Common myeloid progenitor, CD34-positive (primary cell): ENCODE data around the gene GRIK2.

Experiments
- CTCF ChIA-PET: fragments of 350-600 bp; sonication (Branson Sonifier 250); formaldehyde crosslinking; loops from one replicate; lab custom pipeline; 2021; ENCODE audit warnings: antibody characterized with exemption; lab: Charles Lee
- POLR2A ChIA-PET: fragments of 350-600 bp; sonication (Branson Sonifier 250); formaldehyde crosslinking; loops from one replicate; lab custom pipeline; 2021; ENCODE audit warnings: antibody characterized with exemption; lab: Charles Lee
- DNase-seq, 3 donors: peaks; one replicate each; pipeline versions ENCODE4 v3.0.0 to v3.0.0-alpha.2; 2013
- H3K27ac ChIP-seq, 2 experiments: 1 replicate in 1 of 2; 2 replicates in 1 of 2; pipeline ENCODE4 v1.7.0; 2013; ENCODE audit warnings: inconsistent platforms in 2 of 2, low read length in 2 of 2, mild to moderate bottlenecking in 2 of 2, low read depth in 1 of 2, moderate library complexity in 1 of 2; ENCODE audit not compliant: severe bottlenecking in 2 of 2, insufficient read depth in 1 of 2, poor library complexity in 1 of 2
- H3K27me3 ChIP-seq, 5 experiments: replicated peaks in 2 of 5; 1 replicate in 3 of 5; 2 replicates in 2 of 5; pipeline versions ENCODE4 v1.6.1 to v1.7.0; 2013; ENCODE audit warnings: low read length in 4 of 5, mild to moderate bottlenecking in 2 of 5, moderate library complexity in 2 of 5, inconsistent platforms in 1 of 5; ENCODE audit not compliant: insufficient read depth in 5 of 5, control insufficient read depth in 4 of 5
- H3K36me3 ChIP-seq, 4 experiments: 1 replicate in 2 of 4; 2 replicates in 2 of 4; pipeline versions ENCODE4 v1.6.1 to v1.7.0; 2013; ENCODE audit warnings: low read length in 3 of 4, control low read depth in 1 of 4, mild to moderate bottlenecking in 1 of 4; ENCODE audit not compliant: control insufficient read depth in 4 of 4, insufficient read depth in 4 of 4
- H3K4me1 ChIP-seq, 4 experiments: 1 replicate in 3 of 4; 2 replicates in 1 of 4; pipeline versions ENCODE4 v1.6.1 to v1.7.1; 2013; ENCODE audit warnings: low read length in 3 of 4, mild to moderate bottlenecking in 3 of 4, control low read depth in 1 of 4, inconsistent platforms in 1 of 4, moderate library complexity in 1 of 4; ENCODE audit not compliant: control insufficient read depth in 4 of 4, insufficient read depth in 4 of 4; ENCODE audit errors: control extremely low read depth in 1 of 4
- H3K4me3 ChIP-seq, 7 experiments: 1 replicate in 4 of 7; 2 replicates in 3 of 7; pipeline versions ENCODE4 v1.5.1 to v1.7.0; 2013; ENCODE audit warnings: mild to moderate bottlenecking in 7 of 7, low read length in 6 of 7, moderate library complexity in 6 of 7, inconsistent platforms in 2 of 7, low read depth in 2 of 7, control low read depth in 1 of 7; ENCODE audit not compliant: insufficient read depth in 4 of 7, control insufficient read depth in 1 of 7; ENCODE audit errors: extremely low read depth in 1 of 7
- H3K9me3 ChIP-seq, 5 experiments: 1 replicate in 4 of 5; 2 replicates in 1 of 5; pipeline versions ENCODE4 v1.6.1 to v1.7.1; 2013; ENCODE audit warnings: low read length in 4 of 5, mild to moderate bottlenecking in 2 of 5, inconsistent platforms in 1 of 5, low read depth in 1 of 5, moderate library complexity in 1 of 5; ENCODE audit not compliant: control insufficient read depth in 4 of 5, insufficient read depth in 2 of 5; ENCODE audit errors: control extremely low read depth in 1 of 5
- WGBS: methylation state at CpG from one replicate; pipeline ENCODE4 v1.1.5; 2013; ENCODE audit not compliant: insufficient coverage; 5-methylcytosine and 5-hydroxymethylcytosine counted together

Gene GRIK2

DNA sequence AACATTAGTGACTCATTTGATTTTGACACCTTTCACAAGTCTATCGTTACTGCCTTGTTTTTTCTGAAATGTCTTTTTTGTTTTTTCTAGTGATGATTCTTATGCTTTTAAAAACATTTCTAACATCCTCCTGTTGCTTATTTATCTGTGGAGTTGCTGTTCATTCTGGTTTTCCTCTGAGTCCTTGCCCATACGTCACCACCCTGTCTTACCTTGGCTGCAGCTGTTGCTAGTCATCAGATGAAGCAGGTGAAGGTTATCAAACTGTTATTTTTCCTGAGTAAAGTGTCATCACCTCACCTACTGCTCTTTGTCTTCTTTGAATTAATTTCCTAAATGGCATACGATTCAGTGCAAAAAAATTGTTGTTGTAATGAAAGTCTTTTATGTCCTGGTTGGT is 376.6 kb downstream of the GRIK2 start:
- Histone ChIP-seq H3K27ac (no peak overlapping the region), H3K4me1 (no peaks in the 10 kb centered on the region), H3K27me3 (no peaks in the 10 kb centered on the region), H3K9me3 (no peaks in the 10 kb centered on the region), H3K4me3 (no peak overlapping the region), H3K36me3 (no peaks in the 10 kb centered on the region)
- DNase-seq, result no peak
- WGBS, result no CpG with 5 or more reads among the region's 3 CpGs
- ChIA-PET CTCF (no interaction called here), POLR2A (no interaction called here)

DNA sequence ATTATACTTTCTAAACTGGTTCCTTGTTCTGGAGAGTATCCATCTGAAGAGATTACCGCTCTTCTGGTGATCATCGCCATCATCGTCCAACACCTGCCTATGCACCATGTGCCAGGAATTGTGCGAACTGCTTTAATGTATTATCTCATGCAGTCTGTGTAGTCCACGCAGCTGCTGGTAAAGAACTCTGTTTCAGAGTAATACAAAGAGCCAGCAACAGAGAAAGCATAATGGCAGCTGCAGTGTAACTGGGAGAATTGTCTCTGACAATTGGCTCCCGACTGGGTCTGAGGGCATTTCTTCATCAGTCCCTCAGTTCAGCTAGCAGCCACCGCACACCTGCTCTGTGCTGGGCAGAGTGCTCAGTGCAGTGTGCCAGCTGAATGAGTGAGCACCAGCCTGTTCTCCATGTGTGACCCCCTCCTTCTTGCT is 383.4 kb downstream of the GRIK2 start:
- Histone ChIP-seq H3K27ac (no peak overlapping the region), H3K36me3 (no peaks in the 10 kb centered on the region), H3K4me1 (no peaks in the 10 kb centered on the region), H3K9me3 (no peaks in the 10 kb centered on the region), H3K4me3 (no peak overlapping the region), H3K27me3 (no peaks in the 10 kb centered on the region)
- ChIA-PET POLR2A (no interaction called here), CTCF (no interaction called here)
- DNase-seq, result no peak
- WGBS, result 97% methylated on average over 7 of the region's 7 CpGs

DNA sequence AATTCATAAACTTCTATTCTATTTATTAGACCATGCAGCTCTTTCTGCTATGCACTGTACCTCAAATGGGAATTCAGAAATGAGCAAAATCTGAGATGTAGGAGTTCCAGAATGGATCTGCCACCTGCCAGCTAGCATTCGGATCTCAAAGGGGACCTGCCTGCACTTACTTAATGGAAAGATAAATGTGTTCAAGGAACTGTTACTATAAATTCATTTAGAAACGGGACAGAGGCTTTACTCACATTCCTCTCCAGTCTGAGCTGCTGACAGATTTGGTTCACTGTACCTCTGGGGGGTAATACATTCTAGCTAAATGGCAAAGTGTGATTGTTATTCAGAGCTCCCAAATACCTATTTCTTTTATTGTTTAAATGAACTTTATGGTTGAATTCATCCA is 384.1 kb downstream of the GRIK2 start:
- Histone ChIP-seq H3K4me1 (no peaks in the 10 kb centered on the region), H3K36me3 (no peaks in the 10 kb centered on the region), H3K9me3 (no peaks in the 10 kb centered on the region), H3K27ac (no peak overlapping the region), H3K27me3 (no peaks in the 10 kb centered on the region), H3K4me3 (no peak overlapping the region)
- no peak for DNase-seq
- 83% methylated on average over 1 of the region's 2 CpGs for WGBS
- CTCF ChIA-PET, result no interaction called here
- POLR2A ChIA-PET, result no interaction called here

DNA sequence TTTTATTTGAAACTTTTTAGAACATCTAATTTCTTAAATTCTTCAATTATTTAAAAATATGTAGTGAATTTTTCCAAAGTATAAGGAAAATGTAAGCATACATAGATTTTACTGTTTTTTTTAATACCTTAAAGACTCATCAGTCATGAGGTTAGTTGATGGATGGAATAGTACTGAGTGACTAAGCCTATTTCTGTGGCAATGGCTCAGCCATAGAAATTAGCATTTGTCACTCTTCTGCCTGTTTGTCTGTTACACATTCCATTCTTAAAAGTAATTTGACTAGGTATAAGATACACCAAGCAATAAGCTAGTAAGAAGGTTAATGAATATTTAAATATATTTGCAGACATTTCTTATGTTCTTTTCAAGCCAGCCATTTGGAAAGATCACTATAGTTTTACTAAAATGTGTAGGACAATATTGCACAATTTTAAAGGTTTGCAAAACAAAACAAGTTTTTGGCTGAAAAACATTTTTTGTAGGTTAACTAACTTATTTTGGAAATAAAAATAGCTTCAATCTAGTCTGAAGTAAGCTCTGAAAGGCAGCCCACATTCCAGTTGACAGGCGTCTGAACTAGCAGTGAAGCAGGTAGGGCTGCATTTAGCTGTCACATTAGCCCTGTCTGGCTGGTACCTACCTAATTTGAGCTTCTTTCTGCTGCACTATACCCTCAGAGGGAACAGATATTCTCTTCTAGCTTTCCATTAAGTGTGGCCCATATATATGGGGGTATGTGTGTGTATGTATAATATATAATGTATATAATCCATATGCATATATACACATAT is 385.7 kb downstream of the GRIK2 start:
- Histone ChIP-seq H3K27ac (no peak overlapping the region), H3K4me1 (no peaks in the 10 kb centered on the region), H3K36me3 (no peaks in the 10 kb centered on the region), H3K9me3 (no peaks in the 10 kb centered on the region), H3K4me3 (no peak overlapping the region), H3K27me3 (no peaks in the 10 kb centered on the region)
- ChIA-PET POLR2A (no interaction called here), CTCF (no interaction called here)
- no peak for DNase-seq
- 100% methylated on average over 1 of the region's 1 CpG for WGBS

DNA sequence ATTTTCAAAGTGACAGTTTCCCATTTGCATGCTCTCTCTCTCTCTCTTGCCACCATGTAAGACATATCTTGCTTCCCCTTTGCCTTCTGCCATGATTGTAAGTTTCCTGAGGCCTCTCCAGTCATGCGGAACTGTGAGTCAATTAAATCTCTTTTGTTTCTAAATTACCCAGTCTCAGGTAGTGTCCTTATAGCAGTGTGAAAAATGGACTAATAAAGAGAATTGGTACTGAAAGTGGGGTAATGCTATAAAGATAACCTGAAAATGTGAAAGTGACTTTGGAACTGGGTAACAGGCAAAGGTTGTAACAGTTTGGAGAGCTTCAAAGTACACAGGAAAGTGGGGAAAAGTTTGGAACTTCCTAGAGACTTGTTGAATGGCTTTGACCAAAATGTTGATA is 389.8 kb downstream of the GRIK2 start:
- ChIA-PET CTCF (no interaction called here), POLR2A (no interaction called here)
- peaks cover 0 to 1% (median 0%) of the 10 kb centered on the region in 5 experiments for H3K9me3 ChIP-seq
- no peaks in the 10 kb centered on the region for H3K27me3 ChIP-seq
- no CpG with 5 or more reads among the region's 1 CpG for WGBS
- no peaks in the 10 kb centered on the region for H3K4me1 ChIP-seq
- H3K4me3 ChIP-seq, result no peak overlapping the region
- no peak overlapping the region for H3K27ac ChIP-seq
- H3K36me3 ChIP-seq, result no peaks in the 10 kb centered on the region
- no peak for DNase-seq

GRCh38 chr6:101784094-101784493 is 390.6 kb downstream of the GRIK2 start:
- Histone ChIP-seq H3K4me3 (no peak overlapping the region), H3K36me3 (no peaks in the 10 kb centered on the region), H3K4me1 (no peaks in the 10 kb centered on the region), H3K9me3 (peaks cover 0 to 1% (median 0%) of the 10 kb centered on the region in 5 experiments), H3K27ac (no peak overlapping the region), H3K27me3 (no peaks in the 10 kb centered on the region)
- WGBS, result 100% methylated on average over 2 of the region's 2 CpGs
- ChIA-PET CTCF (no interaction called here), POLR2A (no interaction called here)
- no peak for DNase-seq

DNA sequence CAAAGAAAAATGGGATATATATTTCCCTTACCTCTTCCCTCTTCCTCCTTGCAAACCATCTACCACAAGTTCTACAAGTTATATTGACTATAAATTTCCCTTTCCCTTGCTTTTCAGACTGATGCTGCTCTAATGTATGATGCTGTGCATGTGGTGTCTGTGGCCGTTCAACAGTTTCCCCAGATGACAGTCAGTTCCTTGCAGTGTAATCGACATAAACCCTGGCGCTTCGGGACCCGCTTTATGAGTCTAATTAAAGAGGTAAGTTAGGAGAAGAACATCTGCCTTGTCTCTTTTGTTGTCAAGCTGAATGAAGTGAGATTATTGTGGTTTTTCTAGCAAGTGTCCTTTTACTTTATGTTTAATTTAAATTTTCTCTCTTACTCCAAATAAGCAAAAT is 406.0 kb downstream of the GRIK2 start:
- Histone ChIP-seq H3K27me3 (no peaks in the 10 kb centered on the region), H3K9me3 (no peaks in the 10 kb centered on the region), H3K4me3 (no peak overlapping the region), H3K4me1 (no peaks in the 10 kb centered on the region), H3K27ac (no peak overlapping the region), H3K36me3 (no peaks in the 10 kb centered on the region)
- ChIA-PET POLR2A (no interaction called here), CTCF (no interaction called here)
- no peak for DNase-seq
- 90% methylated on average over 2 of the region's 5 CpGs for WGBS
